SK-N-SH (cell line): ENCODE results near the gene HDAC8.

Source experiments
- CHD2 ChIP-seq: fragments of 150-350 bp; IDR thresholded peaks from 2 replicates; pipeline ENCODE4 v1.6.1; 2018; ENCODE audit warnings: low read length; ENCODE audit not compliant: partially characterized antibody
- EP300 ChIP-seq, 2 experiments: IDR thresholded peaks; 2 replicates each; pipeline versions ENCODE4 v1.4.0 to v1.6.1; 2012; ENCODE audit warnings: borderline replicate concordance in 1 of 2, low read depth in 1 of 2, low read length in 1 of 2
- EZH2phosphoT487 ChIP-seq: fragments of 200-600 bp; sonication (generic); IDR thresholded peaks from 2 replicates; pipeline ENCODE4 v1.6.1; 2017; ENCODE audit warnings: low read depth, mixed run types, mild to moderate bottlenecking, antibody characterized with exemption, moderate library complexity, borderline replicate concordance
- MXI1 ChIP-seq: IDR thresholded peaks from 2 replicates; pipeline ENCODE4 v1.6.1; 2012; ENCODE audit warnings: mild to moderate bottlenecking, low read depth, low read length, improper control_type of control experiment
- POLR2AphosphoS5 ChIP-seq: IDR thresholded peaks from 2 replicates; pipeline ENCODE4 v1.6.1; 2012; ENCODE audit warnings: low read depth, low read length
- RFX5 ChIP-seq: IDR thresholded peaks from 2 replicates; pipeline ENCODE4 v1.6.1; 2012; ENCODE audit warnings: mild to moderate bottlenecking, improper control_type of control experiment, low read length
- TEAD4 ChIP-seq: IDR thresholded peaks from 2 replicates; pipeline ENCODE4 v1.4.0; 2012; ENCODE audit warnings: mild to moderate bottlenecking, borderline replicate concordance; ENCODE audit not compliant: insufficient read depth
- TF ChIP-seq, protein P1 (sequence below): IDR thresholded peaks from 2 replicates; pipeline ENCODE4 v1.4.0; 2012; ENCODE audit warnings: low read depth
- TF ChIP-seq, protein P2 (sequence below): fragments of 200-600 bp; sonication (generic); IDR thresholded peaks from 2 replicates; pipeline ENCODE4 v1.6.1; 2017; ENCODE audit warnings: antibody characterized with exemption, mild to moderate bottlenecking, moderate library complexity
- TF ChIP-seq, protein P3 (sequence below): IDR thresholded peaks from 2 replicates; pipeline ENCODE4 v1.4.0; 2012; ENCODE audit warnings: low read depth, borderline replicate concordance

DNA sequence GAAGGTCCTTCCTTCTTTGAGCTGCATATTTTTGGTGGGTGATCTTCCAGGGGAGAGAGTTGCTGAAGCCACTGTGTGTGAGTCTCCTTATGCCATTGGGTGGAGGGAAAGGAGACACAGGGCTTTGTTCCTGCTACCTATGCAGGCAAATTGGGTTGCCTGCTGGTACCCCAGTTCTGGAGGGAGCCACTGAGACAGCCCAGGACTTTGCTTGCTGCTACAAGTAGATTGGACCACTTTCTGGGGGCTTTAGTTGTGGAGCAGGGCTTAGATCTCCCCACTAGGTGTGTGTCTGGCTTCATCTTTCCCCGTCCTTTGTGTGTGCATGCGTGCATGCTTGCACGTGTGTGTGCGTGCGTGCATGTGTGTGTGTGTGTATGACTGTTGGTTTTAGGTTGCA is 276.9 kb downstream of the HDAC8 start:
- TF ChIP-seq RFX5 (no peak), EP300 (IDR thresholded peaks at IDR 0.05; ENCODE audit: borderline replicate concordance in 1 of 2, low read depth in 1 of 2, low read length in 1 of 2) (no peak), TEAD4 (no peak), CHD2 (no peak), POLR2AphosphoS5 (no peak), MXI1 (no peak), EZH2phosphoT487 (no peak)
- TF ChIP-seq, protein P1, sequence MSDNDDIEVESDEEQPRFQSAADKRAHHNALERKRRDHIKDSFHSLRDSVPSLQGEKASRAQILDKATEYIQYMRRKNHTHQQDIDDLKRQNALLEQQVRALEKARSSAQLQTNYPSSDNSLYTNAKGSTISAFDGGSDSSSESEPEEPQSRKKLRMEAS = no peak
- TF ChIP-seq, protein P2, sequence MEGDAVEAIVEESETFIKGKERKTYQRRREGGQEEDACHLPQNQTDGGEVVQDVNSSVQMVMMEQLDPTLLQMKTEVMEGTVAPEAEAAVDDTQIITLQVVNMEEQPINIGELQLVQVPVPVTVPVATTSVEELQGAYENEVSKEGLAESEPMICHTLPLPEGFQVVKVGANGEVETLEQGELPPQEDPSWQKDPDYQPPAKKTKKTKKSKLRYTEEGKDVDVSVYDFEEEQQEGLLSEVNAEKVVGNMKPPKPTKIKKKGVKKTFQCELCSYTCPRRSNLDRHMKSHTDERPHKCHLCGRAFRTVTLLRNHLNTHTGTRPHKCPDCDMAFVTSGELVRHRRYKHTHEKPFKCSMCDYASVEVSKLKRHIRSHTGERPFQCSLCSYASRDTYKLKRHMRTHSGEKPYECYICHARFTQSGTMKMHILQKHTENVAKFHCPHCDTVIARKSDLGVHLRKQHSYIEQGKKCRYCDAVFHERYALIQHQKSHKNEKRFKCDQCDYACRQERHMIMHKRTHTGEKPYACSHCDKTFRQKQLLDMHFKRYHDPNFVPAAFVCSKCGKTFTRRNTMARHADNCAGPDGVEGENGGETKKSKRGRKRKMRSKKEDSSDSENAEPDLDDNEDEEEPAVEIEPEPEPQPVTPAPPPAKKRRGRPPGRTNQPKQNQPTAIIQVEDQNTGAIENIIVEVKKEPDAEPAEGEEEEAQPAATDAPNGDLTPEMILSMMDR = no peak
- TF ChIP-seq, protein P3, sequence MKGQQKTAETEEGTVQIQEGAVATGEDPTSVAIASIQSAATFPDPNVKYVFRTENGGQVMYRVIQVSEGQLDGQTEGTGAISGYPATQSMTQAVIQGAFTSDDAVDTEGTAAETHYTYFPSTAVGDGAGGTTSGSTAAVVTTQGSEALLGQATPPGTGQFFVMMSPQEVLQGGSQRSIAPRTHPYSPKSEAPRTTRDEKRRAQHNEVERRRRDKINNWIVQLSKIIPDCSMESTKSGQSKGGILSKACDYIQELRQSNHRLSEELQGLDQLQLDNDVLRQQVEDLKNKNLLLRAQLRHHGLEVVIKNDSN = no peak
